ENCODE data around the gene UBB.

Gene UBB

GRCh38 chr17:16371742-16372141 lies 9.1 kb upstream of the UBB start:
- TF ChIP-seq CTCF (IDR thresholded peaks at IDR 0.05; ENCODE audit: low read depth, low read length): no peak

GRCh38 chr17:16374146-16374938 lies 6.5 kb upstream of the UBB start:
- no peak for TF ChIP-seq CTCF (IDR thresholded peaks at IDR 0.05; ENCODE audit: low read depth, low read length)
- DNase-seq (ENCODE audit: low read depth in 2 of 2): peak; percentile 90 to 93
- no peak overlapping the region for H3K4me3 ChIP-seq (replicated peaks in 1 of 2; ENCODE audit: low read depth in 2 of 2, low read length in 2 of 2)

More at GRCh38 chr17:16371742-16372141, 9.1 kb upstream of the UBB start:
- no peak overlapping the region for H3K4me3 ChIP-seq (replicated peaks in 1 of 2; ENCODE audit: low read depth in 2 of 2, low read length in 2 of 2)
- peak; percentile 49 to 86 for DNase-seq (ENCODE audit: low read depth in 2 of 2)

- no peak overlapping the region for H3K4me3 ChIP-seq (replicated peaks in 1 of 2; ENCODE audit: low read depth in 2 of 2, low read length in 2 of 2)
- TF ChIP-seq CTCF (IDR thresholded peaks at IDR 0.05; ENCODE audit: low read depth, low read length): no peak
- DNase-seq (ENCODE audit: low read depth in 2 of 2): peak; percentile 74 to 88
These were observed 3.0 kb upstream of the UBB start for GRCh38 chr17:16377941-16378341.

- no peak for TF ChIP-seq CTCF (IDR thresholded peaks at IDR 0.05; ENCODE audit: low read depth, low read length)
- no peak for DNase-seq (ENCODE audit: low read depth in 2 of 2)
- H3K4me3 ChIP-seq (replicated peaks in 1 of 2; ENCODE audit: low read depth in 2 of 2, low read length in 2 of 2): no peak overlapping the region
These were observed 2.1 kb upstream of the UBB start for GRCh38 chr17:16378636-16379282.

- no peak overlapping the region for H3K4me3 ChIP-seq (replicated peaks in 1 of 2; ENCODE audit: low read depth in 2 of 2, low read length in 2 of 2)
- TF ChIP-seq CTCF (IDR thresholded peaks at IDR 0.05; ENCODE audit: low read depth, low read length): no peak
- no peak for DNase-seq (ENCODE audit: low read depth in 2 of 2)
These were observed 1.2 kb upstream of the UBB start for GRCh38 chr17:16379654-16380053.

- TF ChIP-seq CTCF (IDR thresholded peaks at IDR 0.05; ENCODE audit: low read depth, low read length): no peak
- H3K4me3 ChIP-seq (replicated peaks in 1 of 2; ENCODE audit: low read depth in 2 of 2, low read length in 2 of 2): peak overlapping the region; percentile 78 to 86
- peak; percentile 43 to 62 for DNase-seq (ENCODE audit: low read depth in 2 of 2)
These were observed 567 bp downstream of the UBB start for GRCh38 chr17:16381496-16381820.

Measured in cardiac fibroblast (primary cell).